Measurements from ENCODE around the gene PPP1R12B. TPM values are rescaled to one million over a fixed set of nuclear protein-coding genes. Genes with fewer than 3 reads are reported as not detected.

The PPP1R12B gene
- total RNA-seq, 4 donors from 2014 or later, result 38.8 to 127 (median 85.9) TPM

- TF ChIP-seq CTCF (IDR thresholded peaks at IDR 0.05; ENCODE audit: low read depth), result no peak
These were observed 16.8 kb downstream of the PPP1R12B start for GRCh38 chr1:202365092-202365815.

DNA sequence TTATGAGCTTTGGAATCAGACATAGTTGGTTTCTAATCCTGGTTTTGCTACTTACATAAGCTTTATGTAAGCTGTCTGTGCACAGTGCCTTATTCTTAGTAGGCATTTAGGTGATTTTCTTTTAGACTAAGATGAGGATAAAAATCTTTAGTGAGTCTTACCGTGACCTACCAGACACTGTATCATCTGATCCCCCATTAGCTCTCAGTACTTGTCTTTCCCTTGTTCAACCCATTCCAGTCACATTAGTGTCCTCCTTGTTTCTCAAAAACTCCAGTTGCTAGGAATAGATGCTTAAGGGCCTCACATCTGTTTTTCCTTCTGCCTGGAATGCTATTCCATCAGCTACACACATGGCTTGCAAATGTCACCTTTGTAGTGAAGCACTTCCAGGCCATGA, 18.8 kb downstream of the PPP1R12B start:
- no peak for TF ChIP-seq CTCF (IDR thresholded peaks at IDR 0.05; ENCODE audit: low read depth)

GRCh38 chr1:202374099-202374498, 25.6 kb downstream of the PPP1R12B start:
- no peak for TF ChIP-seq CTCF (IDR thresholded peaks at IDR 0.05; ENCODE audit: low read depth)

DNA sequence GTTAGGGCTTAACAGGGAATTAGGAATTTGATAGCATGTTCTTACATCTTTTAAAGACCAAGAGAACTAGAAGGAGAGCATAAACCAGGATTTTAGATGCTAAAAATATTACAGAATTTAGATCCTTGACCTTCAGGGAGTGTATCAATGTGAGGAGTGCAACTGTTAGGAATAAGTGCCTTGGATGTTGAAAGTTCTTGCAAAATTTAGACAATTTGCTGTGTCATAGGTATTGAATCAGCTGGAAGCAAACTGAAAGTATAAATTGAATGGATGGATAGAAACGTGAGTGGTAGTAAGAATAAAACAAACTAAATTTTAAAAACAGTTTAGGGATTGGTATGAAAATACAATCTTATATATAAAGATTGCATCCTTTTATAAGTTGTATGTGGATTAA, 27.7 kb downstream of the PPP1R12B start:
- TF ChIP-seq CTCF (IDR thresholded peaks at IDR 0.05; ENCODE audit: low read depth), result no peak

GRCh38 chr1:202397256-202397655, 48.8 kb downstream of the PPP1R12B start:
- TF ChIP-seq CTCF (IDR thresholded peaks at IDR 0.05; ENCODE audit: low read depth), result no peak

- no peak for TF ChIP-seq CTCF (IDR thresholded peaks at IDR 0.05; ENCODE audit: low read depth)
These were observed 57.4 kb downstream of the PPP1R12B start for GRCh38 chr1:202405928-202406327.

GRCh38 chr1:202411422-202411821, 62.9 kb downstream of the PPP1R12B start:
- no peak for TF ChIP-seq CTCF (IDR thresholded peaks at IDR 0.05; ENCODE audit: low read depth)

All from subcutaneous adipose tissue (tissue), 4 donors.